SK-N-SH treated with all-trans-retinoic acid at 6 μM for 48 hours (cell line): Measurements from ENCODE around the gene ESRP2.
A peak's percentile ranks its signal among the peaks of the same experiment; 100 is the strongest.

Experiments used
- ATAC-seq: fragments of 200-7000 bp; cut with Tn5 transposase; 3 replicates; pipeline ENCODE4 v1.9.1; 2020; ENCODE audit warnings: mild to moderate bottlenecking, moderate library complexity
- ARNTL ChIP-seq: fragments of 450-650 bp; formaldehyde crosslinking; IDR thresholded peaks from 2 replicates; pipeline ENCODE4 v1.5.0; 2020; ENCODE audit warnings: low read depth, mild to moderate bottlenecking, moderate library complexity, borderline replicate concordance
- BACH2 ChIP-seq: fragments of 250-450 bp; sonication (Bioruptor Pico); IDR thresholded peaks from 2 replicates; pipeline ENCODE4 v1.9.0; 2021; ENCODE audit warnings: mild to moderate bottlenecking, borderline replicate concordance
- CSDC2 ChIP-seq: fragments of 250-450 bp; sonication (Bioruptor Pico); IDR thresholded peaks from 2 replicates; pipeline ENCODE4 v1.5.0; 2020; ENCODE audit warnings: mild to moderate bottlenecking, moderate library complexity
- ESRRG ChIP-seq: fragments of 250-450 bp; sonication (Bioruptor Pico); IDR thresholded peaks from 2 replicates; pipeline ENCODE4 v1.6.1; 2021; ENCODE audit warnings: mild to moderate bottlenecking
- GLIS3 ChIP-seq: fragments of 250-450 bp; sonication (Bioruptor Pico); IDR thresholded peaks from 2 replicates; pipeline ENCODE4 v1.5.0; 2020; ENCODE audit warnings: mild to moderate bottlenecking, moderate library complexity
- ISL1 ChIP-seq: fragments of 250-450 bp; sonication (Bioruptor Pico); IDR thresholded peaks from 2 replicates; pipeline ENCODE4 v2.1.2; 2022; ENCODE audit warnings: mild to moderate bottlenecking, moderate library complexity
- OSR1 ChIP-seq: fragments of 250-450 bp; sonication (Bioruptor Pico); IDR thresholded peaks from 2 replicates; pipeline ENCODE4 v1.8.0; 2022; ENCODE audit warnings: moderate library complexity, mild to moderate bottlenecking, inconsistent platforms
- PPARA ChIP-seq: fragments of 250-450 bp; sonication (Bioruptor Pico); IDR thresholded peaks from 2 replicates; pipeline ENCODE4 v1.5.0; 2020; ENCODE audit warnings: mild to moderate bottlenecking, borderline replicate concordance
- RARB ChIP-seq: fragments of 250-450 bp; sonication (Bioruptor Pico); IDR thresholded peaks from 2 replicates; pipeline ENCODE4 v1.8.0; 2021; ENCODE audit warnings: mild to moderate bottlenecking, moderate library complexity
- SNAI2 ChIP-seq: fragments of 250-450 bp; sonication (Bioruptor Pico); IDR thresholded peaks from 2 replicates; pipeline ENCODE4 v1.5.0; 2020; ENCODE audit warnings: mild to moderate bottlenecking, moderate library complexity
- TCF4 ChIP-seq: fragments of 250-450 bp; sonication (Bioruptor Pico); IDR thresholded peaks from 2 replicates; pipeline ENCODE4 v1.8.0; 2021; ENCODE audit warnings: mild to moderate bottlenecking, moderate library complexity, borderline replicate concordance
- TOX ChIP-seq: fragments of 250-450 bp; sonication (Bioruptor Pico); IDR thresholded peaks from 2 replicates; pipeline ENCODE4 v1.8.0; 2021; ENCODE audit warnings: mild to moderate bottlenecking, moderate library complexity, borderline replicate concordance
- ZC3H10 ChIP-seq: fragments of 250-450 bp; sonication (Bioruptor Pico); IDR thresholded peaks from 2 replicates; pipeline ENCODE4 v1.5.1; 2021; ENCODE audit warnings: mild to moderate bottlenecking, moderate library complexity
- ZFP3 ChIP-seq: fragments of 250-450 bp; sonication (Bioruptor Pico); IDR thresholded peaks from 2 replicates; pipeline ENCODE4 v1.5.0; 2020; ENCODE audit warnings: mild to moderate bottlenecking, moderate library complexity
- ZFP30 ChIP-seq: fragments of 450-650 bp; formaldehyde crosslinking; IDR thresholded peaks from 2 replicates; pipeline ENCODE4 v1.5.0; 2022; ENCODE audit warnings: mild to moderate bottlenecking, moderate library complexity
- ZNF565 ChIP-seq: fragments of 450-650 bp; formaldehyde crosslinking; conservative IDR thresholded peaks from 2 replicates; pipeline ENCODE4 v1.5.0; 2020; ENCODE audit warnings: low read depth, mild to moderate bottlenecking, moderate library complexity
- ZNF70 ChIP-seq: fragments of 450-650 bp; formaldehyde crosslinking; IDR thresholded peaks from 2 replicates; pipeline ENCODE4 v1.5.0; 2020; ENCODE audit warnings: mild to moderate bottlenecking, moderate library complexity
- ZNF8 ChIP-seq: fragments of 450-650 bp; formaldehyde crosslinking; IDR thresholded peaks from 2 replicates; pipeline ENCODE4 v1.5.0; 2020; ENCODE audit warnings: mild to moderate bottlenecking, moderate library complexity
- TF ChIP-seq, protein P1 (sequence below): fragments of 250-450 bp; sonication (Bioruptor Pico); IDR thresholded peaks from 2 replicates; pipeline ENCODE4 v1.8.0; 2021; ENCODE audit warnings: low read depth, mild to moderate bottlenecking, moderate library complexity, borderline replicate concordance
- TF ChIP-seq, protein P2 (sequence below): fragments of 250-450 bp; sonication (Bioruptor Pico); IDR thresholded peaks from 2 replicates; pipeline ENCODE4 v1.5.0; 2020; ENCODE audit warnings: mild to moderate bottlenecking, moderate library complexity
- TF ChIP-seq, protein P3 (sequence below): fragments of 250-450 bp; sonication (Bioruptor Pico); IDR thresholded peaks from 2 replicates; pipeline ENCODE4 v1.8.0; 2020; ENCODE audit warnings: mild to moderate bottlenecking, moderate library complexity, borderline replicate concordance
- TF ChIP-seq, protein P4 (sequence below): fragments of 250-450 bp; sonication (Bioruptor Pico); IDR thresholded peaks from 2 replicates; pipeline ENCODE4 v1.5.1; 2020; ENCODE audit warnings: low read depth, mild to moderate bottlenecking, moderate library complexity
- TF ChIP-seq, protein P5 (sequence below): fragments of 250-450 bp; sonication (Bioruptor Pico); IDR thresholded peaks from 2 replicates; pipeline ENCODE4 v1.5.1; 2021; ENCODE audit warnings: mild to moderate bottlenecking, moderate library complexity

ESRP2 gene

DNA sequence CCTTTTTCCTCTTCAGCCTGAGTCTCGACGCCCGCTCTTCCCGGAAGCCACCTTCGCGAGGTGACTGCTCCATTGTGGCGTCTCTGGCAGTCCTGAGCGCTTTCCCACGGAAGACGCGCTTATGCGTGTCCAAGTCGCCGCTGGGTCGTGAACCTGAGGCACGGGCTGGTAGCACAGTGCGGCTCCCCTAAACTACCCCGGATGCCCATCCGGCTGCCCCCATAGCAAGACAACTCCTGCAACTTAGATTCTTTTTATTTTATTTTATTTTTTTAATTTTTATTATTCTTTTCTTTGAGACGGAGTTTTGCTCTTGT is 2.1 kb upstream of the ESRP2 start:
- TF ChIP-seq PPARA (CRISPR knock-in tag) (no peak), GLIS3 (CRISPR knock-in tag) (no peak), ZFP3 (CRISPR knock-in tag) (no peak), ESRRG (CRISPR knock-in tag) (no peak), TOX (no peak), OSR1 (CRISPR knock-in tag) (no peak), ZNF565 (CRISPR knock-in tag) (no peak), ISL1 (no peak), ARNTL (no peak), ZFP30 (CRISPR knock-in tag) (no peak), BACH2 (CRISPR knock-in tag) (no peak), CSDC2 (CRISPR knock-in tag) (no peak), SNAI2 (CRISPR knock-in tag) (no peak), TCF4 (no peak), ZNF70 (CRISPR knock-in tag) (no peak)
- TF ChIP-seq, protein P1, sequence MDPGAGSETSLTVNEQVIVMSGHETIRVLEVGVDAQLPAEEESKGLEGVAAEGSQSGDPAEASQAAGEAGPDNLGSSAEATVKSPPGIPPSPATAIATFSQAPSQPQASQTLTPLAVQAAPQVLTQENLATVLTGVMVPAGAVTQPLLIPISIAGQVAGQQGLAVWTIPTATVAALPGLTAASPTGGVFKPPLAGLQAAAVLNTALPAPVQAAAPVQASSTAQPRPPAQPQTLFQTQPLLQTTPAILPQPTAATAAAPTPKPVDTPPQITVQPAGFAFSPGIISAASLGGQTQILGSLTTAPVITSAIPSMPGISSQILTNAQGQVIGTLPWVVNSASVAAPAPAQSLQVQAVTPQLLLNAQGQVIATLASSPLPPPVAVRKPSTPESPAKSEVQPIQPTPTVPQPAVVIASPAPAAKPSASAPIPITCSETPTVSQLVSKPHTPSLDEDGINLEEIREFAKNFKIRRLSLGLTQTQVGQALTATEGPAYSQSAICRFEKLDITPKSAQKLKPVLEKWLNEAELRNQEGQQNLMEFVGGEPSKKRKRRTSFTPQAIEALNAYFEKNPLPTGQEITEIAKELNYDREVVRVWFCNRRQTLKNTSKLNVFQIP, result no peak
- TF ChIP-seq, protein P2, sequence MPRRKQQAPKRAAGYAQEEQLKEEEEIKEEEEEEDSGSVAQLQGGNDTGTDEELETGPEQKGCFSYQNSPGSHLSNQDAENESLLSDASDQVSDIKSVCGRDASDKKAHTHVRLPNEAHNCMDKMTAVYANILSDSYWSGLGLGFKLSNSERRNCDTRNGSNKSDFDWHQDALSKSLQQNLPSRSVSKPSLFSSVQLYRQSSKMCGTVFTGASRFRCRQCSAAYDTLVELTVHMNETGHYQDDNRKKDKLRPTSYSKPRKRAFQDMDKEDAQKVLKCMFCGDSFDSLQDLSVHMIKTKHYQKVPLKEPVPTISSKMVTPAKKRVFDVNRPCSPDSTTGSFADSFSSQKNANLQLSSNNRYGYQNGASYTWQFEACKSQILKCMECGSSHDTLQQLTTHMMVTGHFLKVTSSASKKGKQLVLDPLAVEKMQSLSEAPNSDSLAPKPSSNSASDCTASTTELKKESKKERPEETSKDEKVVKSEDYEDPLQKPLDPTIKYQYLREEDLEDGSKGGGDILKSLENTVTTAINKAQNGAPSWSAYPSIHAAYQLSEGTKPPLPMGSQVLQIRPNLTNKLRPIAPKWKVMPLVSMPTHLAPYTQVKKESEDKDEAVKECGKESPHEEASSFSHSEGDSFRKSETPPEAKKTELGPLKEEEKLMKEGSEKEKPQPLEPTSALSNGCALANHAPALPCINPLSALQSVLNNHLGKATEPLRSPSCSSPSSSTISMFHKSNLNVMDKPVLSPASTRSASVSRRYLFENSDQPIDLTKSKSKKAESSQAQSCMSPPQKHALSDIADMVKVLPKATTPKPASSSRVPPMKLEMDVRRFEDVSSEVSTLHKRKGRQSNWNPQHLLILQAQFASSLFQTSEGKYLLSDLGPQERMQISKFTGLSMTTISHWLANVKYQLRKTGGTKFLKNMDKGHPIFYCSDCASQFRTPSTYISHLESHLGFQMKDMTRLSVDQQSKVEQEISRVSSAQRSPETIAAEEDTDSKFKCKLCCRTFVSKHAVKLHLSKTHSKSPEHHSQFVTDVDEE (CRISPR knock-in tag), result no peak
- TF ChIP-seq, protein P3, sequence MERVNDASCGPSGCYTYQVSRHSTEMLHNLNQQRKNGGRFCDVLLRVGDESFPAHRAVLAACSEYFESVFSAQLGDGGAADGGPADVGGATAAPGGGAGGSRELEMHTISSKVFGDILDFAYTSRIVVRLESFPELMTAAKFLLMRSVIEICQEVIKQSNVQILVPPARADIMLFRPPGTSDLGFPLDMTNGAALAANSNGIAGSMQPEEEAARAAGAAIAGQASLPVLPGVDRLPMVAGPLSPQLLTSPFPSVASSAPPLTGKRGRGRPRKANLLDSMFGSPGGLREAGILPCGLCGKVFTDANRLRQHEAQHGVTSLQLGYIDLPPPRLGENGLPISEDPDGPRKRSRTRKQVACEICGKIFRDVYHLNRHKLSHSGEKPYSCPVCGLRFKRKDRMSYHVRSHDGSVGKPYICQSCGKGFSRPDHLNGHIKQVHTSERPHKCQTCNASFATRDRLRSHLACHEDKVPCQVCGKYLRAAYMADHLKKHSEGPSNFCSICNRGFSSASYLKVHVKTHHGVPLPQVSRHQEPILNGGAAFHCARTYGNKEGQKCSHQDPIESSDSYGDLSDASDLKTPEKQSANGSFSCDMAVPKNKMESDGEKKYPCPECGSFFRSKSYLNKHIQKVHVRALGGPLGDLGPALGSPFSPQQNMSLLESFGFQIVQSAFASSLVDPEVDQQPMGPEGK (CRISPR knock-in tag), result no peak
- TF ChIP-seq, protein P4, sequence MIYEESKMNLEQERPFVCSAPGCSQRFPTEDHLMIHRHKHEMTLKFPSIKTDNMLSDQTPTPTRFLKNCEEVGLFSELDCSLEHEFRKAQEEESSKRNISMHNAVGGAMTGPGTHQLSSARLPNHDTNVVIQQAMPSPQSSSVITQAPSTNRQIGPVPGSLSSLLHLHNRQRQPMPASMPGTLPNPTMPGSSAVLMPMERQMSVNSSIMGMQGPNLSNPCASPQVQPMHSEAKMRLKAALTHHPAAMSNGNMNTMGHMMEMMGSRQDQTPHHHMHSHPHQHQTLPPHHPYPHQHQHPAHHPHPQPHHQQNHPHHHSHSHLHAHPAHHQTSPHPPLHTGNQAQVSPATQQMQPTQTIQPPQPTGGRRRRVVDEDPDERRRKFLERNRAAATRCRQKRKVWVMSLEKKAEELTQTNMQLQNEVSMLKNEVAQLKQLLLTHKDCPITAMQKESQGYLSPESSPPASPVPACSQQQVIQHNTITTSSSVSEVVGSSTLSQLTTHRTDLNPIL (CRISPR knock-in tag), result no peak
- TF ChIP-seq, protein P5, sequence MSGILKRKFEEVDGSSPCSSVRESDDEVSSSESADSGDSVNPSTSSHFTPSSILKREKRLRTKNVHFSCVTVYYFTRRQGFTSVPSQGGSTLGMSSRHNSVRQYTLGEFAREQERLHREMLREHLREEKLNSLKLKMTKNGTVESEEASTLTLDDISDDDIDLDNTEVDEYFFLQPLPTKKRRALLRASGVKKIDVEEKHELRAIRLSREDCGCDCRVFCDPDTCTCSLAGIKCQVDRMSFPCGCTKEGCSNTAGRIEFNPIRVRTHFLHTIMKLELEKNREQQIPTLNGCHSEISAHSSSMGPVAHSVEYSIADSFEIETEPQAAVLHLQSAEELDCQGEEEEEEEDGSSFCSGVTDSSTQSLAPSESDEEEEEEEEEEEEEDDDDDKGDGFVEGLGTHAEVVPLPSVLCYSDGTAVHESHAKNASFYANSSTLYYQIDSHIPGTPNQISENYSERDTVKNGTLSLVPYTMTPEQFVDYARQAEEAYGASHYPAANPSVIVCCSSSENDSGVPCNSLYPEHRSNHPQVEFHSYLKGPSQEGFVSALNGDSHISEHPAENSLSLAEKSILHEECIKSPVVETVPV (CRISPR knock-in tag), result no peak
- ATAC-seq, result no peak

DNA sequence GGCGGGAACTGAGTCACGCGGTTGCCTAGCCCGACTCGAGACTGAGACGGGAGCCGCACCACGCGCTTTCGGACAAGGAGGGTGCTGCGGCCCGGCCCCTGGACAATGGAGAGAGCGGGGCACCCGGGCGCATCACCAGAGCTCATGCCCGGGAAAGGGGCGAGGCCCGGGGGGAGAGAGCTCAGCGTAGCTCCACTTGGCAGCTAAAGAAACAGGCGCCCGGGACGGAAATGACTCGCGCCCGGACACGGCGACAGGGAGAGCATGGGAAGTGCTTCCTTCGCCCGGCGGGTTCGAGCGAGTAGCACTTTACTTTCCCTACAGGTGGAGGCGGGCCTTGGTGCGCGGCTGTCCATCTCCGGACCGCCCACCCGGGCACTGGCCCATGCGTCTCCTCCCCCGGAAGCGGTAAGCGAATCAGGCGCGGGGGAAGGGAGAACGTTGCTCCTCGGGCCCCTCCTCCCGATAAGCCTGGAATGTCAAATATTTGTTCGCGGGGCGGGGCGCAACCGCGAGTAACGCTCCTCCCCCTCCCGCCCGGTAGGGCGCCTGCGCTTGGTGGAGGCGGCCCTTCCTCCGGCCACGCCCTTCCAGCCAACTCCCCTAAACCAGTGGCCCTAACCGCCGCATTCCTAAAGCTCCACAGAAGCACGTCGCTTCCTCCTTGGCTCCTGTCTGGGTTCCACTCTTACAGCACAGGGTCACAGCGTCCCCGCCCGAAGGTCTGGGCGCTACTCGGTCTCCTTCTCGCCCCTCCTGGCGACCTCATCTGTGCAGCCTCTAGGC is 1.5 kb upstream of the ESRP2 start:
- ATAC-seq, result peak; percentile 95
- no peak for TF ChIP-seq OSR1 (CRISPR knock-in tag)
- TF ChIP-seq SNAI2 (CRISPR knock-in tag), result 0 out of 2 replicates have a peak, but pooled peaks have one; percentile 11
- no peak for TF ChIP-seq ZC3H10 (CRISPR knock-in tag)
- no peak for TF ChIP-seq ISL1
- no peak for TF ChIP-seq RARB
- TF ChIP-seq, protein P4 (CRISPR knock-in tag), result no peak
- TF ChIP-seq ZNF8 (CRISPR knock-in tag), result no peak
- TF ChIP-seq, protein P5 (CRISPR knock-in tag), result 0 out of 2 replicates have a peak, but pooled peaks have one; percentile 20
- TF ChIP-seq TCF4, result no peak
- 0 out of 2 replicates have a peak, but pooled peaks have one; percentile 16 for TF ChIP-seq ZFP3 (CRISPR knock-in tag)
- no peak for TF ChIP-seq PPARA (CRISPR knock-in tag)
